CD14-positive monocyte (primary cell): ENCODE results near the gene MPRIP. TPM values are rescaled to one million over a fixed set of nuclear protein-coding genes. Genes with fewer than 3 reads are reported as not detected.
A peak's percentile ranks its signal among the peaks of the same experiment; 100 is the strongest.

Experiments
- DNase-seq, 3 donors: peaks; one replicate each; pipeline ENCODE4 v3.0.0-alpha.2; 2011 to 2022
- H2AFZ ChIP-seq: 2 replicates; pipeline ENCODE4 v1.6.0; 2012; ENCODE audit warnings: mild to moderate bottlenecking, low read depth, low read length, inconsistent platforms; ENCODE audit not compliant: insufficient read depth, poor library complexity, severe bottlenecking
- H3K27ac ChIP-seq, 2 donors: 1 replicate in 1 of 2; 2 replicates in 1 of 2; pipeline ENCODE4 v1.5.1; 2012 to 2013; ENCODE audit warnings: low read length in 2 of 2, control low read depth in 1 of 2, inconsistent platforms in 1 of 2, low read depth in 1 of 2, mild to moderate bottlenecking in 1 of 2
- H3K27me3 ChIP-seq, 2 donors: one replicate each; pipeline versions ENCODE4 v1.6.0 to v1.6.1; 2011 to 2013; ENCODE audit warnings: low read length in 2 of 2; ENCODE audit not compliant: control insufficient read depth in 2 of 2, insufficient read depth in 2 of 2
- H3K36me3 ChIP-seq, 2 donors: replicated peaks in 1 of 2; 1 replicate in 1 of 2; 2 replicates in 1 of 2; pipeline versions ENCODE4 v1.5.1 to v1.6.1; 2012 to 2013; ENCODE audit warnings: low read length in 2 of 2, control low read depth in 1 of 2, inconsistent platforms in 1 of 2, mild to moderate bottlenecking in 1 of 2; ENCODE audit not compliant: insufficient read depth in 2 of 2, control insufficient read depth in 1 of 2
- H3K4me1 ChIP-seq, 2 donors: 1 replicate in 1 of 2; 2 replicates in 1 of 2; pipeline versions ENCODE4 v1.5.1 to v1.6.1; 2012 to 2013; ENCODE audit warnings: low read length in 2 of 2, control low read depth in 1 of 2, inconsistent platforms in 1 of 2, mild to moderate bottlenecking in 1 of 2, moderate library complexity in 1 of 2; ENCODE audit not compliant: insufficient read depth in 2 of 2, control insufficient read depth in 1 of 2
- H3K4me2 ChIP-seq: replicated peaks from 2 replicates; pipeline ENCODE3; 2012; ENCODE audit warnings: low read length, moderate library complexity, mild to moderate bottlenecking; ENCODE audit not compliant: poor library complexity, severe bottlenecking; ENCODE audit errors: extremely low read depth
- H3K4me3 ChIP-seq, 3 experiments: fragments of 200-600 bp in 1 of 3; sonication (generic) in 1 of 3; replicated peaks in 1 of 3; 1 replicate in 2 of 3; 2 replicates in 1 of 3; pipeline ENCODE4 v1.5.1; 2011 to 2013; ENCODE audit warnings: low read length in 3 of 3, mild to moderate bottlenecking in 3 of 3, control low read depth in 2 of 3, low read depth in 2 of 3, inconsistent platforms in 1 of 3, moderate library complexity in 1 of 3
- H3K79me2 ChIP-seq: 2 replicates; pipeline ENCODE4 v1.6.0; 2012; ENCODE audit warnings: mild to moderate bottlenecking, control low read depth, inconsistent platforms, low read length, moderate library complexity; ENCODE audit not compliant: insufficient read depth
- H3K9ac ChIP-seq: 2 replicates; pipeline ENCODE4 v1.6.0; 2017; ENCODE audit warnings: low read length, mild to moderate bottlenecking; ENCODE audit not compliant: insufficient read depth, poor library complexity, severe bottlenecking
- H3K9me3 ChIP-seq, 2 donors: replicated peaks in 1 of 2; 1 replicate in 1 of 2; 2 replicates in 1 of 2; pipeline versions ENCODE4 v1.5.1 to v1.6.1; 2012 to 2013; ENCODE audit warnings: low read length in 2 of 2, control low read depth in 1 of 2; ENCODE audit not compliant: control insufficient read depth in 1 of 2, insufficient read depth in 1 of 2
- H4K20me1 ChIP-seq: 2 replicates; pipeline ENCODE4 v1.6.0; 2012; ENCODE audit warnings: mild to moderate bottlenecking, low read length, control low read depth, moderate library complexity; ENCODE audit not compliant: insufficient read depth
- H3K27ac Mint-ChIP-seq, 7 donors: one replicate each; pipeline ENCODE4 v1.8.0; 2020; ENCODE audit warnings: mild to moderate bottlenecking in 7 of 7, mixed read lengths in 7 of 7, moderate library complexity in 6 of 7, inconsistent platforms in 2 of 7
- H3K27me3 Mint-ChIP-seq, 3 donors: one replicate each; pipeline ENCODE4 v1.8.0; 2021 to 2022; ENCODE audit warnings: low read depth in 3 of 3, mild to moderate bottlenecking in 3 of 3, mixed read lengths in 3 of 3, moderate library complexity in 3 of 3, inconsistent platforms in 1 of 3
- H3K36me3 Mint-ChIP-seq, 2 donors: one replicate each; pipeline ENCODE4 v1.8.0; 2020; ENCODE audit warnings: mixed read lengths in 2 of 2, inconsistent platforms in 1 of 2, mild to moderate bottlenecking in 1 of 2
- H3K4me1 Mint-ChIP-seq: one replicate; pipeline ENCODE4 v1.8.0; 2020; ENCODE audit warnings: mild to moderate bottlenecking, mixed read lengths
- H3K4me3 Mint-ChIP-seq, 2 donors: one replicate each; pipeline ENCODE4 v1.8.0; 2020; ENCODE audit warnings: mild to moderate bottlenecking in 2 of 2, mixed read lengths in 2 of 2, moderate library complexity in 1 of 2
- H3K9me3 Mint-ChIP-seq, 7 donors: one replicate each; pipeline ENCODE4 v1.8.0; 2020 to 2022; ENCODE audit warnings: mixed read lengths in 7 of 7, mild to moderate bottlenecking in 6 of 7, moderate library complexity in 6 of 7, inconsistent platforms in 2 of 7
- WGBS: methylation state at CpG from one replicate; pipeline ENCODE4 v1.1.5; 2013; ENCODE audit warnings: missing lambda C conversion rate; ENCODE audit not compliant: insufficient coverage; 5-methylcytosine and 5-hydroxymethylcytosine counted together
- intact Hi-C, 2 donors: fragments of 100-400 bp; cut with micrococcal nuclease; formaldehyde crosslinking; loops; one replicate each; pipeline versions ENCODE4 v1.15.0 to v1.15.1; 2023
- polyA plus RNA-seq, 3 donors: library from polyadenylated mRNA; depleted of rRNA in 1 of 3; unstranded in 2 of 3; stranded (reverse) in 1 of 3; fragments of 300-500 nt in 2 of 3; fragments of >200 nt in 1 of 3; fragmentation: Illumina TruSeq in 2 of 3; gene quantifications; 1 replicate in 2 of 3; 2 replicates in 1 of 3; pipeline ENCODE4 v1.2.3, GENCODE V29; 2012 to 2021
- TF ChIP-seq, protein P1 (sequence below): fragments of 200-600 bp; IDR thresholded peaks from one replicate; pipeline ENCODE4 v1.8.0; 2022; ENCODE audit warnings: antibody characterized with exemption, mild to moderate bottlenecking

The MPRIP gene
- polyA plus RNA-seq, 3 donors = 2.0 to 48.7 (median 2.5) TPM

DNA sequence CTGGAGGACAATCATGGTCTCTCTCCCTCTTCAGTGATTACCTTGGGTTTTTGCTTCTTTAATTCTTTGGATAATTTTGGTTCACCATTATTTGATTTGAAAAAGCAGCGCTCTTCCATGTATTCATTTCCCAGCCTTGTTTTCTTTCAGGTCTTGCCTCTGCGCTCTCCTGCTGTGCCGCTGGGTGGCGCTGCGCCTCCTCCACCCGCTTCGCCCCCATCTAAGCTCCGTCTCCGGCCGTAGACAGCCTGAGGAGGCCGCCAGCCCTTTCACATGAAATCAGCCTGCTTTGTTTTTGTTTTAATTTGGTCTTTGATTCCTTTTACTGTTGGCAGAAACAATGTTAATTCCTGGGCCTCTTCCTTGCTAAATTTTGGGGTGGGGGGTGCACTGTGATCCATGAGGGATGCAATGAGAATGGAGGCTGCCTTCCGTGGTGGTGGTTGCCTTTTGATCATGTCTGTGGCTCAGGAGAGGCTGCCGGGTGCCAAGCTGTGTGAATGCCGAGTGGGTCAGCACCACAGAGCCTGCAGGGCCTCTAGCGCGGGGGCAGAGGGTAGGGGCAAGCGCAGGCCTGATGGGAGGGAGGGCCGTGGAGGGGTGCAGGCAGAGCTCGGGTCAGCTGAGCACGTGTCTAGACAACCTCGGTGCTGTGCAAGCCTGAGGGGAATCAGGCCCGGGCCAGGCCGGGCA is 99.7 kb downstream of the MPRIP start:
- Histone ChIP-seq H3K27ac (no peak overlapping the region), H3K4me2 (no peak overlapping the region), H3K27me3 (no peaks in the 10 kb centered on the region), H3K9ac (no peak overlapping the region), H3K9me3 (no peaks in the 10 kb centered on the region), H3K4me3 (no peak overlapping the region), H3K4me1 (no peaks in the 10 kb centered on the region), H3K79me2 (no peaks in the 10 kb centered on the region), H2AFZ (no peak overlapping the region), H4K20me1 (no peaks in the 10 kb centered on the region), H3K36me3 (peaks cover 47 to 99% of the 10 kb centered on the region in 2 donors)
- Mint-ChIP-seq H3K4me1 (peaks cover 14% of the 10 kb centered on the region), H3K27ac (peak overlapping the region in 1 of 7 donors; percentile 79), H3K27me3 (peaks cover 0 to 2% (median 2%) of the 10 kb centered on the region in 3 donors), H3K9me3 (peaks cover 0 to 3% (median 0%) of the 10 kb centered on the region in 7 donors), H3K36me3 (peaks cover 73 to 84% of the 10 kb centered on the region in 2 donors), H3K4me3 (no peak overlapping the region)
- intact Hi-C loops = no loop called here
- 76% methylated on average over 20 of the region's 23 CpGs for WGBS
- DNase-seq = peak; percentile 13 to 36 (median 15)
- TF ChIP-seq, protein P1, sequence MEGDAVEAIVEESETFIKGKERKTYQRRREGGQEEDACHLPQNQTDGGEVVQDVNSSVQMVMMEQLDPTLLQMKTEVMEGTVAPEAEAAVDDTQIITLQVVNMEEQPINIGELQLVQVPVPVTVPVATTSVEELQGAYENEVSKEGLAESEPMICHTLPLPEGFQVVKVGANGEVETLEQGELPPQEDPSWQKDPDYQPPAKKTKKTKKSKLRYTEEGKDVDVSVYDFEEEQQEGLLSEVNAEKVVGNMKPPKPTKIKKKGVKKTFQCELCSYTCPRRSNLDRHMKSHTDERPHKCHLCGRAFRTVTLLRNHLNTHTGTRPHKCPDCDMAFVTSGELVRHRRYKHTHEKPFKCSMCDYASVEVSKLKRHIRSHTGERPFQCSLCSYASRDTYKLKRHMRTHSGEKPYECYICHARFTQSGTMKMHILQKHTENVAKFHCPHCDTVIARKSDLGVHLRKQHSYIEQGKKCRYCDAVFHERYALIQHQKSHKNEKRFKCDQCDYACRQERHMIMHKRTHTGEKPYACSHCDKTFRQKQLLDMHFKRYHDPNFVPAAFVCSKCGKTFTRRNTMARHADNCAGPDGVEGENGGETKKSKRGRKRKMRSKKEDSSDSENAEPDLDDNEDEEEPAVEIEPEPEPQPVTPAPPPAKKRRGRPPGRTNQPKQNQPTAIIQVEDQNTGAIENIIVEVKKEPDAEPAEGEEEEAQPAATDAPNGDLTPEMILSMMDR = peak; percentile 70

DNA sequence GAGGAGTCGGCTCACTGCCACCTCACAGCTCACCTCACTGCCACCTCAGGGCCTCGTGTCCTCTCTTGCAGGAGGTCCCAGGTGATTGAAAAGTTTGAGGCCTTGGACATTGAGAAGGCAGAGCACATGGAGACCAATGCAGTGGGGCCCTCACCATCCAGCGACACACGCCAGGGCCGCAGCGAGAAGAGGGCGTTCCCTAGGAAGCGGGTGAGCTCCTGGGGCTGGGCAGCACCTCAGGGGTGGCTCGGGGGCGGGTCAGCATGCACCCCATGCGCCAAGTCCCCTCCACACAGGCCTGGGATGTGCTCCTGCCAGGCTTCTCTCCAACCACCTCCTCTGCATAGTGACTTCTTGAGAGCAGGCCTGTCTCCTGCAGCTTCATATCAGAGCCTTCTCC is 100.3 kb downstream of the MPRIP start:
- H3K27me3 Mint-ChIP-seq = peaks cover 0 to 2% (median 0%) of the 10 kb centered on the region in 3 donors
- H3K36me3 ChIP-seq = peaks cover 52 to 100% of the 10 kb centered on the region in 2 donors
- 91% methylated on average over 8 of the region's 11 CpGs for WGBS
- peaks cover 14% of the 10 kb centered on the region for H3K4me1 Mint-ChIP-seq
- H4K20me1 ChIP-seq = no peaks in the 10 kb centered on the region
- no peak for DNase-seq
- H3K36me3 Mint-ChIP-seq = peaks cover 73 to 82% of the 10 kb centered on the region in 2 donors
- intact Hi-C loops = no loop called here
- TF ChIP-seq, protein P1 = no peak
- H3K27ac Mint-ChIP-seq = no peak overlapping the region
- peaks cover 0 to 3% (median 0%) of the 10 kb centered on the region in 7 donors for H3K9me3 Mint-ChIP-seq
- no peak overlapping the region for H3K9ac ChIP-seq
- no peaks in the 10 kb centered on the region for H3K4me1 ChIP-seq
- no peaks in the 10 kb centered on the region for H3K27me3 ChIP-seq
- no peaks in the 10 kb centered on the region for H3K9me3 ChIP-seq
- H3K79me2 ChIP-seq = no peaks in the 10 kb centered on the region
- no peak overlapping the region for H2AFZ ChIP-seq
- no peak overlapping the region for H3K4me3 Mint-ChIP-seq
- H3K4me2 ChIP-seq = no peak overlapping the region
- no peak overlapping the region for H3K4me3 ChIP-seq
- no peak overlapping the region for H3K27ac ChIP-seq
